ENCODE results near the gene EFNA2. TPM values are rescaled to one million over a fixed set of nuclear protein-coding genes. Genes with fewer than 3 reads are reported as not detected.

EFNA2 gene
- total RNA-seq, 1 experiment from 2014 or later: not detected

DNA sequence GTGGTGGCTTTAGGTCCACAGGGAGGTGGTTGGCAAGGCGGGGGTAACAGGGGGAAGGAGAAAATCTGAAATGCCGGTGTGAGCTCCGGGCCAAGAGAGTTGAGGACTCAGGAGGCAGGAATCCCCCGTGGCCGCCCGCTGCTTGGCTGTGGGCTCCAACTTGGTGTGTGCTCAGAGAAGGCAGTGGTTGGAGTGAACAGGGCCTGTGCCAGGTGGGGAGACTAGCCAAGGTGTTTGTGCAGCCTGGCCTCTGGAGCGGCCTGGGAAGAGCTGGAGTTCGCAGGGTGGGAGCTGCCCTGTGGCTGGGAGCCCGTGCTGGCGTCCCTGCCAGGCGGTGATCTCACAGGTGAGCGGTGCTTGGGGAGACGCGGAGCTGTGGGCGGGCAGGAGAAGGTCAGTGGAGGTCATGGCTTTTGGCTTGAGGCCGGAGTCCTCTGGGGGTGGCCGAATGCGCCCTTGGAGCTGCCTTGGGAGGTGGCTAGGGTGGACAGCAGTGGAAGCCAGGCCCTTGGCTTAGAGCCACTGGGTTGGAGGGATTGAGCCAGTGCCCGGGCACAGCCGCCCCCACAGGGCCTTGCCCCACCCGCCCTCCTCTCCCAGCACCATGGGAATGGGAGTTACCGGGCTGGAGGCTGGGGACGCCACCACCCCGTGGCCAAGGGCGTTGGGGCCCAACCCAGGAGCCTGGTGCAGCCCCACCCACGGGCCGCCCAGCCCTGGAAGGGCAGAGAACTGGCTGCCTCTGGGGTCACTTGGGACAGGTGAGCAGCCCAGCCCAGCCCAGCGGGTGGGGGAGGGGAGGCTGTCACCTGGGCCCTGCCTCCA lies 23.7 kb upstream of the EFNA2 start:
- Histone ChIP-seq H3K4me1 (ENCODE audit: insufficient read depth, low read length) (peaks cover 53% of the 10 kb centered on the region), H3K27ac (ENCODE audit: low read length) (peak overlapping the region; percentile 92), H3K9me3 (ENCODE audit: low read length) (no peaks in the 10 kb centered on the region), H3K79me2 (ENCODE audit: low read length) (peaks cover 12% of the 10 kb centered on the region), H2AFZ (ENCODE audit: low read length) (peak overlapping the region; percentile 60; the same call in 1 of the 2 replicates), H3K4me3 (ENCODE audit: low read length) (peak overlapping the region; percentile 86), H3K9me2 (replicated peaks; ENCODE audit: low read length) (no peaks in the 10 kb centered on the region), H3F3A (ENCODE audit: low read length, unreplicated experiment) (peaks cover 14% of the 10 kb centered on the region), H3K9ac (ENCODE audit: low read length) (peak overlapping the region; percentile 94), H4K20me1 (ENCODE audit: low read length) (no peaks in the 10 kb centered on the region), H3K36me3 (ENCODE audit: low read depth, low read length) (peaks cover 2% of the 10 kb centered on the region; the same call in 1 of the 2 replicates), H3K4me2 (ENCODE audit: low read length) (peak overlapping the region; percentile 99), H3K27me3 (ENCODE audit: low read length) (no peaks in the 10 kb centered on the region)
- TF ChIP-seq, protein P1, sequence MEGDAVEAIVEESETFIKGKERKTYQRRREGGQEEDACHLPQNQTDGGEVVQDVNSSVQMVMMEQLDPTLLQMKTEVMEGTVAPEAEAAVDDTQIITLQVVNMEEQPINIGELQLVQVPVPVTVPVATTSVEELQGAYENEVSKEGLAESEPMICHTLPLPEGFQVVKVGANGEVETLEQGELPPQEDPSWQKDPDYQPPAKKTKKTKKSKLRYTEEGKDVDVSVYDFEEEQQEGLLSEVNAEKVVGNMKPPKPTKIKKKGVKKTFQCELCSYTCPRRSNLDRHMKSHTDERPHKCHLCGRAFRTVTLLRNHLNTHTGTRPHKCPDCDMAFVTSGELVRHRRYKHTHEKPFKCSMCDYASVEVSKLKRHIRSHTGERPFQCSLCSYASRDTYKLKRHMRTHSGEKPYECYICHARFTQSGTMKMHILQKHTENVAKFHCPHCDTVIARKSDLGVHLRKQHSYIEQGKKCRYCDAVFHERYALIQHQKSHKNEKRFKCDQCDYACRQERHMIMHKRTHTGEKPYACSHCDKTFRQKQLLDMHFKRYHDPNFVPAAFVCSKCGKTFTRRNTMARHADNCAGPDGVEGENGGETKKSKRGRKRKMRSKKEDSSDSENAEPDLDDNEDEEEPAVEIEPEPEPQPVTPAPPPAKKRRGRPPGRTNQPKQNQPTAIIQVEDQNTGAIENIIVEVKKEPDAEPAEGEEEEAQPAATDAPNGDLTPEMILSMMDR (conservative IDR thresholded peaks at IDR 0.05; ENCODE audit: low read depth, low read length): no peak
- intact Hi-C loops (cut with micrococcal nuclease): no loop called here
- ChIA-PET POLR2A (ENCODE audit: unreplicated experiment) (no interaction called here), CTCF (interaction anchor here (0.9 kb wide), 1 partner anchor 17 kb away, joined by 4 read pairs; no protein-coding TSS in a partner anchor)
- peak; percentile 48 for DNase-seq
- no TSS peak for BruUV-seq (replicated peaks)
- peak; percentile 8 for ATAC-seq

DNA sequence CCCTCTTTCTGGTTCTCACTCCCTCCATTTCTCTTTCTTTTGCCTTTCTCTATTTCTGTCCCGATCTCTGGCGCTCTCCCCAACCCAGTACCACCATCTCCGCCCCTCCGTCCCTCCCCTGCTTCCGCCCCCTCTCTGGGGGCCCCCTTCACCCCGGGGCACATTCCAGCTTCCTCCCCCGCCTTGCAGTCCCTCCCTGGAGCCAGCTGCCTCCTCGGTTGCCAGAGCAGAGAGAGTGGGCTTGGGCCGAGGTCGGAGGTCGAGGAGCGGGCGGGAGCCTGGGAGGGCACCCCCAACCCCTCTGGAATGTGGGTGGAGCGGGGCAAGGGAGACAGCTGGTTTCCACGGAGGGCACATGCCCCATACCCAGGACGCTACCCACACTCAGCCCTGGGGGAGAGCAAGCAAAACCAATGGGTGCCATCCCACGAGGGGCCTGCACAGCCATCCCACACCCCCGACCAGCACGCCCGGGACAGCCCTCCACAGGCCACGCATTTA lies 23.0 kb upstream of the EFNA2 start:
- BruUV-seq (replicated peaks): no TSS peak
- peak overlapping the region; percentile 92 for H3K27ac ChIP-seq (ENCODE audit: low read length)
- no peaks in the 10 kb centered on the region for H3K9me3 ChIP-seq (ENCODE audit: low read length)
- TF ChIP-seq EZH2 (IDR thresholded peaks at IDR 0.05; ENCODE audit: low read length, unreplicated experiment) (no peak), EZH2phosphoT487 (IDR thresholded peaks at IDR 0.05; ENCODE audit: borderline replicate concordance, low read length) (no peak)
- TF ChIP-seq, protein P1 (conservative IDR thresholded peaks at IDR 0.05; ENCODE audit: low read depth, low read length): no peak
- H3K4me2 ChIP-seq (ENCODE audit: low read length): peak overlapping the region; percentile 99
- peak overlapping the region; percentile 94 for H3K9ac ChIP-seq (ENCODE audit: low read length)
- intact Hi-C loops (cut with micrococcal nuclease): no loop called here
- ATAC-seq (no peak), DNase-seq (no peak)
- ChIA-PET CTCF (interaction anchor here (0.9 kb wide), 1 partner anchor 18 kb away, joined by 4 read pairs; no protein-coding TSS in a partner anchor), POLR2A (ENCODE audit: unreplicated experiment) (no interaction called here)
- H3K4me1 ChIP-seq (ENCODE audit: insufficient read depth, low read length): peaks cover 59% of the 10 kb centered on the region
- no peaks in the 10 kb centered on the region; the same call in 1 of the 2 replicates for H3K36me3 ChIP-seq (ENCODE audit: low read depth, low read length)
- peaks cover 14% of the 10 kb centered on the region for H3F3A ChIP-seq (ENCODE audit: low read length, unreplicated experiment)
- H2AFZ ChIP-seq (ENCODE audit: low read length): no peak overlapping the region
- no peaks in the 10 kb centered on the region for H3K27me3 ChIP-seq (ENCODE audit: low read length)
- no peaks in the 10 kb centered on the region for H4K20me1 ChIP-seq (ENCODE audit: low read length)
- H3K79me2 ChIP-seq (ENCODE audit: low read length): peaks cover 12% of the 10 kb centered on the region
- no peaks in the 10 kb centered on the region for H3K9me2 ChIP-seq (replicated peaks; ENCODE audit: low read length)
- peak overlapping the region; percentile 86 for H3K4me3 ChIP-seq (ENCODE audit: low read length)

DNA sequence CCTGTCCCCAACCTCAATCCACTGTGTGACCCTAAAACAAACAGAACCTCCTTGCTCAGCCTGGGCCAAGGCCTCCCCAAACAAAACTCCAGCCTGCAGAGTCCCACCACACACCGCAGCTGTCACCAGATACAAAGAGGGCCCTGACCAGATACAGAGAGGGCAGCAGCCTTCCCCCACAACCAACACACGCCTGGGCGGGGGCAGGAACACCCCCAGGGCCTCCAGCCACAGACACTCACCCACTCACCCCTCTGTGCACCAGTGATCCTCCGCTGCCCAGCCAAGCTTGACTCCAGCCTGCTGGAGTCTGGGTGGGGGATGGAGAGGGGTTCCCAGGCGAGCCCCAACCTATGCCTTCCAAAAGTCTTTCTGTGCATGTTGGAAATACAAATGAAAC lies 22.5 kb upstream of the EFNA2 start:
- TF ChIP-seq EZH2 (IDR thresholded peaks at IDR 0.05; ENCODE audit: low read length, unreplicated experiment): no peak
- TF ChIP-seq EZH2phosphoT487 (IDR thresholded peaks at IDR 0.05; ENCODE audit: borderline replicate concordance, low read length): no peak
- TF ChIP-seq, protein P1 (conservative IDR thresholded peaks at IDR 0.05; ENCODE audit: low read depth, low read length): no peak
- DNase-seq (no peak), ATAC-seq (no peak)
- H4K20me1 ChIP-seq (ENCODE audit: low read length): no peaks in the 10 kb centered on the region
- no TSS peak for BruUV-seq (replicated peaks)
- intact Hi-C loops (cut with micrococcal nuclease): no loop called here
- H3K4me2 ChIP-seq (ENCODE audit: low read length): no peak overlapping the region
- H3K79me2 ChIP-seq (ENCODE audit: low read length): peaks cover 12% of the 10 kb centered on the region
- H3K9me2 ChIP-seq (replicated peaks; ENCODE audit: low read length): no peaks in the 10 kb centered on the region
- H3K4me1 ChIP-seq (ENCODE audit: insufficient read depth, low read length): peaks cover 63% of the 10 kb centered on the region
- no peak overlapping the region for H3K4me3 ChIP-seq (ENCODE audit: low read length)
- H3K27ac ChIP-seq (ENCODE audit: low read length): no peak overlapping the region
- H3K27me3 ChIP-seq (ENCODE audit: low read length): no peaks in the 10 kb centered on the region
- CTCF ChIA-PET: no interaction called here
- no peaks in the 10 kb centered on the region for H3K9me3 ChIP-seq (ENCODE audit: low read length)
- no peak overlapping the region for H2AFZ ChIP-seq (ENCODE audit: low read length)
- POLR2A ChIA-PET (ENCODE audit: unreplicated experiment): no interaction called here
- no peaks in the 10 kb centered on the region; the same call in 1 of the 2 replicates for H3K36me3 ChIP-seq (ENCODE audit: low read depth, low read length)
- peaks cover 12% of the 10 kb centered on the region for H3F3A ChIP-seq (ENCODE audit: low read length, unreplicated experiment)
- H3K9ac ChIP-seq (ENCODE audit: low read length): no peak overlapping the region

Data from PC-3 (cell line).